AG09309 (cell line): ENCODE results near the gene ZNF141.
A peak's percentile ranks its signal among the peaks of the same experiment; 100 is the strongest.
"Not testable (repeated sequence)": the region's sequence is repeated elsewhere in the genome, so short reads cannot be mapped to it uniquely, and the experiment has no call there.

Experiments used
- DNase-seq: peaks from one replicate; pipeline ENCODE4 v3.0.0-alpha.2; 2010; ENCODE audit warnings: low read depth
- H3K4me3 ChIP-seq: 2 replicates; pipeline ENCODE4 v1.5.1; 2011; ENCODE audit warnings: mild to moderate bottlenecking, low read depth, low read length, moderate library complexity; ENCODE audit not compliant: control insufficient read depth
- TF ChIP-seq, protein P1 (sequence below): IDR thresholded peaks from 2 replicates; pipeline ENCODE4 v1.5.1; 2011; ENCODE audit warnings: mild to moderate bottlenecking, low read depth, low read length, inconsistent platforms; ENCODE audit not compliant: insufficient read depth, control insufficient read depth; ENCODE audit errors: missing control alignments

Gene ZNF141

DNA sequence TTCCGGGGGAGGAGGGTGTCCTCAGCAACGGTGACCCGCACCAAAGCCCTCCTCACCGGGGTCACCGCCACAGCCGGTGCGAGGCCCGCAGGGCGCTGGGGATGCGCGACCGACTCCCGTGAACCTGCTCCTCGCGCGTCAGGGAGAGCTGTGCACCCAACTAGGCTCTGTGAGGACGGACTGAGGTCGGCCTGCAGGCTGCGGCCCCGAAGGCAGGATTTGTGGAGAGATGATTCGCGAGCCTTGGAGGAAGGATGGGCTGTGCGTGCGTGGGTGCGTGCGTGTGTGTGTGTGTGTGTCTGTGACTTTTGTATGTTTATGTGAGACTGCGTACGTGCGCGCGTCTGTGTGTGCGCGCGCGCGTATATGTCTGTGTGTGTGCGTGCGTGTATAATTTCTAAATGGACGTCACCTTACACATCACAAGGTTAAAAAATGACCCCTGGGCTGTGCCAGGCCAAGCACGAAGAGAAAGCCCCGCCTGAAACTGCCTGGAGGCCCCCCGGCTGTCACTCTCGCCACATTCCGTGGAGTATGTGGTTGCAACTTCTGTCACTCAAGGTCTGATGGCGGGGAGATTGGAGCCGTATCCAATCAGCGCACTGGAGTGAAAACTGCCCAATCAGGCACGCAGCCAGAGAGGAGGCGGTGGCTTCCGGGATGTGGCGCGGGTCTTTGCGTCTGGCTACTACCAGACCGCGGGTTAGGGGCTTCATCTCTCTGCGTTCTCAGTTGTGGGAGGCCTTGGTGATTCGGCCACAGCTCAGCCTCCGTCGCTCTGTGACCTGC, at the start of gene ZNF141:
Gene ZNF141 (plus strand): TSS at position 672 of the 789 bp plus-strand sequence. CDS start 170 bp downstream, outside the sequence.
- peak; percentile 95 for DNase-seq
- TF ChIP-seq, protein P1, sequence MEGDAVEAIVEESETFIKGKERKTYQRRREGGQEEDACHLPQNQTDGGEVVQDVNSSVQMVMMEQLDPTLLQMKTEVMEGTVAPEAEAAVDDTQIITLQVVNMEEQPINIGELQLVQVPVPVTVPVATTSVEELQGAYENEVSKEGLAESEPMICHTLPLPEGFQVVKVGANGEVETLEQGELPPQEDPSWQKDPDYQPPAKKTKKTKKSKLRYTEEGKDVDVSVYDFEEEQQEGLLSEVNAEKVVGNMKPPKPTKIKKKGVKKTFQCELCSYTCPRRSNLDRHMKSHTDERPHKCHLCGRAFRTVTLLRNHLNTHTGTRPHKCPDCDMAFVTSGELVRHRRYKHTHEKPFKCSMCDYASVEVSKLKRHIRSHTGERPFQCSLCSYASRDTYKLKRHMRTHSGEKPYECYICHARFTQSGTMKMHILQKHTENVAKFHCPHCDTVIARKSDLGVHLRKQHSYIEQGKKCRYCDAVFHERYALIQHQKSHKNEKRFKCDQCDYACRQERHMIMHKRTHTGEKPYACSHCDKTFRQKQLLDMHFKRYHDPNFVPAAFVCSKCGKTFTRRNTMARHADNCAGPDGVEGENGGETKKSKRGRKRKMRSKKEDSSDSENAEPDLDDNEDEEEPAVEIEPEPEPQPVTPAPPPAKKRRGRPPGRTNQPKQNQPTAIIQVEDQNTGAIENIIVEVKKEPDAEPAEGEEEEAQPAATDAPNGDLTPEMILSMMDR = no peak
- peak within 1 kb of the TSS; percentile 86 for H3K4me3 ChIP-seq

DNA sequence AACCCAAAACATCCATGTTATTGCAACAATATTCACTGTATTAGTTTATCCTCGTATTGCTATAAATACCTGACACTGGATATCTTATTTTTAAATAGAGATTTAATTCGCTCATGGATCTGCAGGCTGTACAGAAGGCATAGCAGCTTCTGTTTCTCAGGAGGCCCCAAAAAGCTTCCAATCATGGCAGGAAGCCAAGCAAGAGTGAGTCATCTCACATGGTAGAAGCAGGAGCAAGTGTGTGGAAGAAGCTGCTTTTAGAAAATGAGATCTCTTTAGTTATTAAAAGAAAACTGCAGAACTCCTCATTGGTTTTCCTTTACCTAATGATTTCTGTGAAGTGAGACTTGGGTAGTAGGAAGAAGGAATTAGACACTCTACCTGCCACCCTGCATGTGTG, 48.7 kb upstream of the ZNF141 start:
- DNase-seq = no peak
- H3K4me3 ChIP-seq = no peak overlapping the region
- TF ChIP-seq, protein P1 = no peak

DNA sequence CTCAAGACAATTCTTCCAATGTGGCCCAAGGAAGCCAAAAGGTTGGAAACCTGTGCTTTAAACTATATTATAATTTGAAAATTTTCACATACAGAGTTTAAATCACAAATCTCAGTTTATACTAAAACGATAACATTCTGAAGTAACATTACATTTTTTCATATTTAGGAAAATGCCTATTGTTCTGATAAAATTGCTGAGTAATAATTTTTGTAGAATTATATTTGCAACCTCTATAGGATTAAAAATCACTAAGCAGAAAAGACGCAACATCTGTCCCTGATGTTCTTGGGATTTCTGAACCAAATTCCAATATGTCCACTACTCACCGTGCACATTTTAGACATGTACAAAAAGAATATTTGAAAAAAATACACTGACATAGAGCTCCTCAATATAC, 42.9 kb upstream of the ZNF141 start:
- no peak for DNase-seq
- TF ChIP-seq, protein P1 = no peak
- H3K4me3 ChIP-seq = no peak overlapping the region

DNA sequence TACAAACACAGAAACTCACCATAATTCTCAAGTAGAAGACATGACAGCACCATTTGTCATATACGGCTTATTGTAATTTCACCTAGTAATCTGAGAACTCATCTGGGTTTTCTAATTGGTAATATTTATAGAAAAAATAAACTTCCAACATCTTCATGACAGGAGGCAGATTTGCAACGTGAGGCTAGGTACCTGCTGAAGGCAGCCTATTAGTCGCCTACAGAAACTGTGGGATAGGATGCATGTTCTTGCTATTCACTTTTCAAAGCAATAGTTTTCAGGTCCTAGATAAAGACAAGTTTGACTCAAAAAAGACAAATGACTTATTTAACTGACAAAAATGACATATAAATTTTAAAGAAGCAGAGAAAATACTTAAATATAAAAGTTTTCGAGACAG, 35.2 kb upstream of the ZNF141 start:
- TF ChIP-seq, protein P1 = no peak
- no peak for DNase-seq
- H3K4me3 ChIP-seq = no peak overlapping the region

DNA sequence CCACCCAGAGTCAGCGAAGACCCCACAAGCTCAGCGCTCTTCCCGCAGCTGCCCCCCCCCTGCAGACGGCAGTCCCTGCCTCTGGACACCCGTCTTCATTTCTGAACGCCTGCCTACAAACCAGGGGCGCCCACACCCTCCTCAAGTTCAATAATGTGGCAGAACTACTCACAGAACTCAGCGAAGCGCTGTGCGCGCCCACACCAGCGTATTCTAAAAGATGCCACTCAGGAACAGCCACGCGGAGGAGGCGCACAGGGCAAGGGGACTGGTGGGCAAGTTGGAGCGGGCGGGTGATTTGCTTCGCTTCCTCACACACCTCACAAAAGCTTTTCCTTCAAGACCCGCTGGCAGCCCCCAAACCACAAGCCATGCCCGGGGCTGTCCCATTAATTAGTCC, 33.1 kb upstream of the ZNF141 start:
- H3K4me3 ChIP-seq = peak overlapping the region; percentile 46
- DNase-seq = not testable (repeated sequence)

DNA sequence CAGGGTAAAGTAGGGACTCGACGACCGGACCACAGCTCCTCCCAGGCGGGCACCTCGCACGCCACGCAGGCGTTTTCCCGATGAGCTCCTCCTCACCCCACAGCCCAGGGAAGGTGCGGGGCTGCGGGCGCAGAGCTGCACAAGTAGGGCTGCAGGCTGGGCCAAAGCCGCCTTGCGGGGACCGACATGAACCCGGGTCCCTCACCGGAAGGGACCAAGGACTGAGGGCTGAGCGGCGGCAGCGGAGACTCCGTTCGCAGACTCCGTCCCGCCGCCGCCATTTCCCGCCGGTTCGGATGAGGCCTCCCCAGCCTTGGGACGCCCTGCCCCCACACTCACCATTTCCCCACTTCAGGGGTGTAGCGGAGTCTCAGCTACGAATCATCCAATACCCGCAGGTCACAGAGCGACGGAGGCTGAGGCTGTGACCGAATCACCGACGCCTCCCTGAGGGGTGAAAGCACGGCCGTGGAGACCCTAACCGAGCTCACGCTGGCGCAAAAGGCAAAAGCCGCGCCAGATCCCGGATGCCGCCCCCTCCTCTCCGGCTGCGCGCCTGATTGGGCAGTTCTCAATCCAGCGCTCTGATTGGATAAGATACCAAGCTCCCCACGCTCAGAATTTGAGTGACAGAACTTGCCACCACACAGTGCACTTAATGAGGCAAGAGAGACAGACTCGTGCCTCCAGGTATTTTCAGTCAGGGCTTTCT, 32.5 kb upstream of the ZNF141 start, which contains the start of gene ZNF732:
Gene ZNF732 (minus strand): TSS at position 506 of the 712 bp plus-strand sequence. CDS start 164 bp downstream, at position 342.
- no peak for DNase-seq
- H3K4me3 ChIP-seq = peak within 1 kb of the TSS; percentile 46
- TF ChIP-seq, protein P1 = no peak

DNA sequence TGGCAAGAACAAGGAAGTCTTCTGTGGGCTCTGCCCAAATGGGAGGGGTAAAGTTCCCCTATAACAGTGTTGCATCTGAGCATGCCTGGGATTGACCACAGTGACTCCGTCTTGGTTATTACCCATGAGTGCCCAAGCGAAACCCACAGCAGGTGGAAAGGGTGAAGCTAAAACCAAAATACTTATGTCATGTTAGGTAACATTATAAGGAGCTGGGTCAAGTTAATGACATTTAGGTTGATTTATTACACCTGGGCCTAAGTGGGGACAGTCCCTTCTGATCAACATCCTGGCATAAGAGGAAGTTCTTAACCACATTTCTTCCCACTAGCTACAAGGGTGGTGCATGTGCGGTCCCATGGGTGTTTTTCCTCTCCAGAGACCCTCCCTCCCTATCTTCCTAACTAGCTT, 31.1 kb upstream of the ZNF141 start:
- DNase-seq = no peak
- TF ChIP-seq, protein P1 = no peak
- no peak overlapping the region for H3K4me3 ChIP-seq
